ENCODE data around the gene MVK.

GRCh38 chr12:109548258-109548657 is 25.3 kb upstream of the MVK start:
- TF ChIP-seq CTCF (optimal IDR thresholded peaks at IDR 0.05 in 1 of 3, IDR thresholded peaks at IDR 0.05 in 1 of 3, conservative IDR thresholded peaks at IDR 0.05 in 1 of 3; ENCODE audit: extremely low read depth in 1 of 3, insufficient read depth in 2 of 3, low read length in 3 of 3) (no peak), EZH2 (IDR thresholded peaks at IDR 0.05; ENCODE audit: low read length) (no peak)
